ENCODE data around the gene CHL1.

DNA sequence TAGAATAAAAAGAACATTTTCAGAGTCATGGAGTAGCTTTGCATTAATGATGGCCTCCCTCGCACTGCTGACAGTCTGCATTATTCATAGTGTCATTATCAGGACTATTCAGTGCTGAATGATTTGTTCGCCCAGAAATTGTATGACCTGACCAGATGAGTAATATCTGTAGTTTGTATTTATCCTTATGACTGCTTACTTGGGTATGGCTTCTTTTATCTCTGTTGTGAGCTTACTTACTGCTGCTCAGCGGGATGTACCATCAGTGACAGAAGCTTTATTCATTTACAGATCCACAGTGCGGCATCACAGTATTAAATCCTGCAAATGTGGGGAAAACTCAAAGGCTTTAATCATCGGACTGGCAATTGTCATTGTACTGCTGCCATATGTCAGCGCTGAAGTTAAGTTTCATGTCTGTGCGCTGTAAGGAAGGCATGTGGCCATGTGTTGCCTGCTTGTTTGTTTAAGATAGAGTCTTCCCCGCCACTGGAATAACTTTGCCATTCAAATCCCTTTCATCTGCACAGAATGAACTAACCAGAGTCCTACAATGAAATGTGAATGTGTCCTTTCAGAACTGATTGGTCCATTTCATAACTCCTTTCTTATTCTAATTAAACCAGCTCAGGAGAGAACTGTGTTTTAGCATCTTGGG lies 262.2 kb downstream of the CHL1 start:
- TF ChIP-seq, protein P1, sequence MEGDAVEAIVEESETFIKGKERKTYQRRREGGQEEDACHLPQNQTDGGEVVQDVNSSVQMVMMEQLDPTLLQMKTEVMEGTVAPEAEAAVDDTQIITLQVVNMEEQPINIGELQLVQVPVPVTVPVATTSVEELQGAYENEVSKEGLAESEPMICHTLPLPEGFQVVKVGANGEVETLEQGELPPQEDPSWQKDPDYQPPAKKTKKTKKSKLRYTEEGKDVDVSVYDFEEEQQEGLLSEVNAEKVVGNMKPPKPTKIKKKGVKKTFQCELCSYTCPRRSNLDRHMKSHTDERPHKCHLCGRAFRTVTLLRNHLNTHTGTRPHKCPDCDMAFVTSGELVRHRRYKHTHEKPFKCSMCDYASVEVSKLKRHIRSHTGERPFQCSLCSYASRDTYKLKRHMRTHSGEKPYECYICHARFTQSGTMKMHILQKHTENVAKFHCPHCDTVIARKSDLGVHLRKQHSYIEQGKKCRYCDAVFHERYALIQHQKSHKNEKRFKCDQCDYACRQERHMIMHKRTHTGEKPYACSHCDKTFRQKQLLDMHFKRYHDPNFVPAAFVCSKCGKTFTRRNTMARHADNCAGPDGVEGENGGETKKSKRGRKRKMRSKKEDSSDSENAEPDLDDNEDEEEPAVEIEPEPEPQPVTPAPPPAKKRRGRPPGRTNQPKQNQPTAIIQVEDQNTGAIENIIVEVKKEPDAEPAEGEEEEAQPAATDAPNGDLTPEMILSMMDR (conservative IDR thresholded peaks at IDR 0.05), result no peak
- TF ChIP-seq ZFX (IDR thresholded peaks at IDR 0.05), result no peak

Data from C4-2B (cell line).